Upper lobe of left lung (tissue), 4 donors: Measurements from ENCODE around the gene CNTRL.

Experiments used
- POLR2A ChIP-seq, 4 donors: fragments of 450-650 bp; IDR thresholded peaks; one replicate each; pipeline ENCODE4 v1.5.1; 2016 to 2017; ENCODE audit warnings: antibody characterized with exemption in 4 of 4, mild to moderate bottlenecking in 2 of 4
- POLR2AphosphoS5 ChIP-seq, 2 donors: sonication (generic); formaldehyde crosslinking; IDR thresholded peaks; one replicate each; pipeline ENCODE4 v1.5.1; 2017; ENCODE audit warnings: antibody characterized with exemption in 2 of 2

- TF ChIP-seq POLR2A (IDR thresholded peaks at IDR 0.05) (no peak), POLR2AphosphoS5 (IDR thresholded peaks at IDR 0.05) (no peak)
Measured at GRCh38 chr9:121105531-121105930, 30.8 kb downstream of the CNTRL start.
